ENCODE data around the gene SEMA5A. TPM values are rescaled to one million over a fixed set of nuclear protein-coding genes. Genes with fewer than 3 reads are reported as not detected.

The SEMA5A gene
- total RNA-seq, 6 experiments from 2014 or later, result 3.1 to 12.6 (median 5.7) TPM

- H3K27me3 ChIP-seq, result no peaks in the 10 kb centered on the region
- H3K9me3 ChIP-seq, result no peaks in the 10 kb centered on the region
- H3K27ac ChIP-seq, result no peak overlapping the region
- intact Hi-C loops (cut with DNase I), result no loop called here
- 77% methylated on average over 2 of the region's 2 CpGs for WGBS (ENCODE audit: insufficient coverage, low coverage, low lambda C conversion rate, missing lambda C conversion rate)
- ATAC-seq (no peak), DNase-seq (no peak)
- H3K4me1 ChIP-seq, result no peaks in the 10 kb centered on the region
- H3K4me3 ChIP-seq, result no peak overlapping the region
- no peak for TF ChIP-seq POLR2A (IDR thresholded peaks at IDR 0.05)
- no peak for TF ChIP-seq CTCF (IDR thresholded peaks at IDR 0.05)
- no peaks in the 10 kb centered on the region for H3K36me3 ChIP-seq
Measured at GRCh38 chr5:9251379-9251980, 294.4 kb downstream of the SEMA5A start.

- no peak for TF ChIP-seq POLR2A (IDR thresholded peaks at IDR 0.05)
- no peak for TF ChIP-seq CTCF (IDR thresholded peaks at IDR 0.05)
- no peaks in the 10 kb centered on the region for H3K27me3 ChIP-seq
- H3K9me3 ChIP-seq, result no peaks in the 10 kb centered on the region
- no peak overlapping the region for H3K4me3 ChIP-seq
- no peaks in the 10 kb centered on the region for H3K36me3 ChIP-seq
- 69% methylated on average over 3 of the region's 3 CpGs for WGBS (ENCODE audit: insufficient coverage, low coverage, low lambda C conversion rate, missing lambda C conversion rate)
- H3K4me1 ChIP-seq, result no peaks in the 10 kb centered on the region
- intact Hi-C loops (cut with DNase I), result no loop called here
- no peak overlapping the region for H3K27ac ChIP-seq
- DNase-seq (no peak), ATAC-seq (no peak)
Measured at GRCh38 chr5:9249231-9249630, 296.6 kb downstream of the SEMA5A start.

- DNase-seq (no peak), ATAC-seq (no peak)
- Histone ChIP-seq H3K4me3 (no peak overlapping the region), H3K9me3 (no peaks in the 10 kb centered on the region), H3K27me3 (no peaks in the 10 kb centered on the region), H3K27ac (no peak overlapping the region), H3K4me1 (no peaks in the 10 kb centered on the region), H3K36me3 (no peaks in the 10 kb centered on the region)
- 89% methylated on average over 2 of the region's 3 CpGs for WGBS (ENCODE audit: insufficient coverage, low coverage, low lambda C conversion rate, missing lambda C conversion rate)
- intact Hi-C loops (cut with DNase I), result no loop called here
- no peak for TF ChIP-seq CTCF (IDR thresholded peaks at IDR 0.05)
- no peak for TF ChIP-seq POLR2A (IDR thresholded peaks at IDR 0.05)
Measured at GRCh38 chr5:9245071-9245470, 300.8 kb downstream of the SEMA5A start.

GRCh38 chr5:9244417-9244816 is 301.5 kb downstream of the SEMA5A start:
- H3K4me1 ChIP-seq, result no peaks in the 10 kb centered on the region
- no peaks in the 10 kb centered on the region for H3K9me3 ChIP-seq
- no peak for TF ChIP-seq CTCF (IDR thresholded peaks at IDR 0.05)
- no peak for TF ChIP-seq POLR2A (IDR thresholded peaks at IDR 0.05)
- H3K27ac ChIP-seq, result no peak overlapping the region
- no peak for DNase-seq
- 87% methylated on average over 4 of the region's 4 CpGs for WGBS (ENCODE audit: insufficient coverage, low coverage, low lambda C conversion rate, missing lambda C conversion rate)
- H3K4me3 ChIP-seq, result no peak overlapping the region
- intact Hi-C loops (cut with DNase I), result no loop called here
- no peaks in the 10 kb centered on the region for H3K36me3 ChIP-seq
- no peaks in the 10 kb centered on the region for H3K27me3 ChIP-seq
- no peak for ATAC-seq
